22Rv1 (cell line): ENCODE results near the gene KIF6.

Experiments used
- H3K27ac ChIP-seq: fragments of 450-650 bp; 2 replicates; pipeline ENCODE4 v1.5.1; 2017
- ZFX ChIP-seq: fragments of 450-650 bp; IDR thresholded peaks from 2 replicates; pipeline ENCODE4 v1.6.1; 2017; ENCODE audit warnings: antibody characterized with exemption, borderline replicate concordance
- TF ChIP-seq, protein P1 (sequence below): fragments of 450-650 bp; IDR thresholded peaks from 2 replicates; pipeline ENCODE4 v1.5.1; 2017; ENCODE audit warnings: mild to moderate bottlenecking

Gene KIF6

DNA sequence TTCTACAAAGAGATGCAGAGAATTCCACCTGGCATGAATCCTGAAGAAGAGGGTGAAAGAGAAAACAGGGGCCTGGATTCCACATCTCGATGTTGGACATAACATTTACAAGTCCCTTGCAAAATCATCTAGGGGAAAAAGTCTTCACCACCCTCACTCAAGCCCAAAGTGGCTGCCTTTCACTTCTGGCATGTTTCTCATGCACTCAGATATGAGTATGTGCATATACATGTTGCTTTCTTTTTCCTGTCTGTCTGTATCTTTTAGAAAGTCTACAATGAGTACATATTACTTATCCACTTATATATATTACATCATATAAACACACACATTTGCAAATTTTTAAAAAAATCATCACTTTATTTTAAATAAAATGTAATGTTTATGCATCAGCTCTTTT is 159.3 kb downstream of the KIF6 start:
- no peak overlapping the region for H3K27ac ChIP-seq
- TF ChIP-seq ZFX, result no peak
- TF ChIP-seq, protein P1, sequence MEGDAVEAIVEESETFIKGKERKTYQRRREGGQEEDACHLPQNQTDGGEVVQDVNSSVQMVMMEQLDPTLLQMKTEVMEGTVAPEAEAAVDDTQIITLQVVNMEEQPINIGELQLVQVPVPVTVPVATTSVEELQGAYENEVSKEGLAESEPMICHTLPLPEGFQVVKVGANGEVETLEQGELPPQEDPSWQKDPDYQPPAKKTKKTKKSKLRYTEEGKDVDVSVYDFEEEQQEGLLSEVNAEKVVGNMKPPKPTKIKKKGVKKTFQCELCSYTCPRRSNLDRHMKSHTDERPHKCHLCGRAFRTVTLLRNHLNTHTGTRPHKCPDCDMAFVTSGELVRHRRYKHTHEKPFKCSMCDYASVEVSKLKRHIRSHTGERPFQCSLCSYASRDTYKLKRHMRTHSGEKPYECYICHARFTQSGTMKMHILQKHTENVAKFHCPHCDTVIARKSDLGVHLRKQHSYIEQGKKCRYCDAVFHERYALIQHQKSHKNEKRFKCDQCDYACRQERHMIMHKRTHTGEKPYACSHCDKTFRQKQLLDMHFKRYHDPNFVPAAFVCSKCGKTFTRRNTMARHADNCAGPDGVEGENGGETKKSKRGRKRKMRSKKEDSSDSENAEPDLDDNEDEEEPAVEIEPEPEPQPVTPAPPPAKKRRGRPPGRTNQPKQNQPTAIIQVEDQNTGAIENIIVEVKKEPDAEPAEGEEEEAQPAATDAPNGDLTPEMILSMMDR, result no peak

DNA sequence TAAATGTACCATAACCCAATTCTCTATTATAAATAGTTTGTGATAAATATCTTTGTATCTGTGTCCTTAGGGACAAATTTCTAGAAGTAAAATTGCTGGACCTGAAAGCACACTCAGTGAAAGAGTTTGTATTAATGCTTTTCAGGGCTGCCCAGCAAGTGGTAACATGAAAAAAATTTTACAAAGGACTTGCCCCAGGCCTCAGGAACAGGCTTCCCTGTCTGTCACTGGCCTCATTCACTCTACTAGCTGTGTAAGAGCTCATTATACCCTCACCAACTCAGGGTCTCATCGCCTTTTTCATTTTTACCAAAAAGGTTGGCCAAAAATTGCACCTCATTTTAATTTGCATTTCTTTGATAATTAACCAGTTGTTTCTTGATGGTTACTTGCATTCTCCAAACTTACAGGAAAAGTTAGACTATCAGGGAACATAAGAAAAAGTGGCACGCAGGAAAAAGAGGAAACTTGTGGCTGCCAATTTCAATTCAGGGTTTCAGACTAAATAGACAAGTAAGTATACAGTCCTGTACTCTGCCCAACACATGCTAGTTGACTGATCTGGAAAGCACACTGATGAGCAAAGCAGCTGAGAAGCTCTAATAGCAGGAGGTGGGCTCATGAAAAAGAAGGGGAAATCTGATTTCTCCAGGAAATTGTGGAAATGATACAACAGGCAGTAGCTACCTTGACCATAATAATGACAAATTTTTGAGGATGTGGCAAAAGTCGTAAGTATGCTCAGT is 161.5 kb downstream of the KIF6 start:
- no peak for TF ChIP-seq ZFX
- TF ChIP-seq, protein P1, result no peak
- no peak overlapping the region for H3K27ac ChIP-seq

DNA sequence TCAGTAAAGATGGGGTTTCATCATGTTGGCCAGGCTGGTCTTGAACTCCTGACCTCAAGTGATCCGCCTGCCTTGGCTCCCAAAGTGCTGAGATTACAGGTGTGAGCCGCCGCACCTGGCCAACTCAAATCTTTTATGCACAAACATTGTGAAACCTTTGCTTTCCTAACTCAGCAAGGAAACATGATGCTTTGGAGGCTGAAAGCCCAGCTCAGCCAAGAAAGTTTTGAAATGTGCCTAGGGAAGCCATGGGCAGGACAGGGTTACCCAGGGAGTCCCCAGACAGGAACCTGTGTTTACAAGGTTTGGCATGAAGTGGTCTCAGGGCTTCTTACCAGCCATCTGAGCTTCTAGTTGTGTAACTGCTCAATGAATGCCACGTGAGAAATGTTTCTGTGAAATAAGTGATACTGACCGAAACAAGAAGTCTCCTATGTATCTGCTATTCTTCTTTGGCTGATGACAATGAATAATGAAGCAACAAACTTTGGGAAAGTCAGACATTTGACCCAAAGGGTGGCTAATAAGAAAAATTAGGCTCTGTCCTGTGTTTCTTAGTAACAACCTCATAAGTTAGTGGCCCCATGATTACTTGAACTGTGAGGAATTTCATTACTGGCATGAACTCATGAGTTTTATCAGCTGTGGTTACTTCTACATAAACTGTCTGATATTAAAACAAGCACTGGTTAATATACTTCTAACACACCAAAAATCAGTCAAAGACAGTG is 163.5 kb downstream of the KIF6 start:
- no peak overlapping the region for H3K27ac ChIP-seq
- TF ChIP-seq, protein P1, result no peak
- TF ChIP-seq ZFX, result no peak

DNA sequence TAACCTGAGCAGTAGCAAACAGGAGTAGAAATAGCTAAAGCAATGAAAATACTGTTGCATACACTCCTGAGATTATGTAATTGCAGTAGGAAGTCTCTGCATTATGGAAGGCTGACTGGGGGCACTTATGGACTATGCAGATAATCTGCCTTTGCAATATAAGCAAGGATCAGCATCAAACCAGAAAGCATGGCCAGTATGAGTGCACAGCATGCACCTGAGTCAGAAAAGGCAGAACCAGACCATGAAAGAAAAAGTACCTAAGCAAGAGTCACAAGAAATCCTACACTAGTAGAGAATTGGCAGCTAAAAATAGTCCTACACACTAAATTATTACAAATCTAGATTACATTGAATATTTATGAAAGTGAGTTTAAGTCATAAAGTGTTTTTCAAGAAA is 164.3 kb downstream of the KIF6 start:
- TF ChIP-seq, protein P1, result no peak
- TF ChIP-seq ZFX, result no peak
- no peak overlapping the region for H3K27ac ChIP-seq

DNA sequence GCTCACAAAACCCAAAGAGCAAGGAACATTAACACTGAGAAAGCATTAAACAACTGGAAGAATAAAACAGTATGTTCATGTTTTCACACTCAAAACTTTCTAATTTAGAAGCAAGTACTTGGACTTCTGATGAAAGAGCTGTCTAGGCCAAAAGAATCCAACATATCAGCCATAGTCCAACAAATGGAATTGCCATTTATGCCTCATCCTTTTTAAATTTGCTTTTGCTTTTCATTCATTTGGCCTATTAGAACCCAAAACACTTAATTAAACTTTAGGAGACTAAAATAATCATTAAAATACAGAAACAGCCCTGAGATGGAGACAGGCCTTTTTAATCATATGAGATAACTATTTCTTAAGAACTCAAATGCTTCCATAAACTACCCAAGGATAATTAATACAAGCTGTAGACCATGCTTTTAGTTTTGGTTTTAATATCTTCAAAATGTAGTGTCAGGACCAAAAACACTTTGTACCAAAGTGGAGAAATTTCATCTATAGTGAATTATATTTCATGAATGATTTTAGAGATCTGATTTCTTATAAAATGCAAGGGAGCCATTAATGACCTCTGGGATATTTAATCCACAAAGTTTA is 166.5 kb downstream of the KIF6 start:
- H3K27ac ChIP-seq, result no peak overlapping the region
- no peak for TF ChIP-seq ZFX
- TF ChIP-seq, protein P1, result no peak

DNA sequence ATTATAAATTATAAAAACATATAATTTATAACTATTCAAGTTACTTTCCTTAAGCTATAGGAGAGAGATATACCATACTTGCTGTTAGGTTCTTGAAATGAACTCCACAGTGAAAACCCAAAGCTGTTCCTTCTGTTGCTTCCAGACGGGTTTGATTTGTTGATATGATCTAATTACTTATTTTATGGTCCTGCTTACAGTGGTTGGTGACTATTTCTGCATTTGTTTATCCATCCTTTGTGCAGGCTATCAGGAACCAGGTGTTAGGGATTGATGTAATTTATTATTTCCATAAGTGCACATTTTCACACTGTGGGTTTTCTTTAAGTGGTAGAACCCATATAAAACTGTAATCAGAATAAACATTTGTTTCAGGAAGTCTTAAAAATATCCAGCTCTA is 167.1 kb downstream of the KIF6 start:
- no peak overlapping the region for H3K27ac ChIP-seq
- TF ChIP-seq, protein P1, result no peak
- no peak for TF ChIP-seq ZFX

DNA sequence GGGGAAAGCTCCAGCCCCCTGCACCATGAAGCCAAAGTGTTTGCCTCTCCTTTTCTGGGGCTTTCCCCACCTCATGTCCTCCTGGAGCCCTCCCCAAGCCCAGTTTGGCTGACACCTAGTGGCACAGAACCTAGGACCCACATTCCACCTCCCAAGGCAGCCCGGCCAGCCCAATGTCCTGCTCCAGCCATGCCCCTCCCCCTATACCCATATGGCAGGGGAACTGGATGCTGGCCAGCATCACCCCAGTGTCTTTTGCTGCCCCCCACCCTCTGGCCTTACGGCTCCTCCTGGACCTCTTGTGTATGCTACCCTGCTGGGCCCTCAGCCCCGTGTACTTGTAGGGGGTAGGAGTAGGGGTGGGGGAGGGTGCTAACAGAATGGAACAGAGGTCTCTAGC is 170.1 kb downstream of the KIF6 start:
- no peak overlapping the region for H3K27ac ChIP-seq
- TF ChIP-seq, protein P1, result no peak
- TF ChIP-seq ZFX, result no peak
